ENCODE results near the gene NARS2.

GRCh38 chr11:78615724-78616123 is 41.1 kb upstream of the NARS2 start:
- no peak for TF ChIP-seq CTCF (IDR thresholded peaks at IDR 0.05)
- no peak for TF ChIP-seq POLR2A (IDR thresholded peaks at IDR 0.05)
